IMR-90 (cell line): Measurements from ENCODE around the gene TMEM209. TPM values are rescaled to one million over a fixed set of nuclear protein-coding genes. Genes with fewer than 3 reads are reported as not detected.

ENCODE experiments used
- ATAC-seq: fragments of 200-7000 bp; cut with Tn5 transposase; 2 replicates; pipeline ENCODE4 v1.9.1; 2020; ENCODE audit warnings: low read depth, mild to moderate bottlenecking, moderate library complexity
- BruUV-seq: library from RNA; stranded (reverse); fragments of 400-500 nt; replicated peaks from 2 replicates; lab custom pipeline; 2021; lab: Mats Ljungman, UMichigan
- CTCF ChIA-PET: fragments of 300-600 bp; formaldehyde crosslinking; extraction: SDS; loops from one replicate; lab custom pipeline; 2021; ENCODE audit warnings: antibody characterized with exemption; lab: Yijun Ruan, JAX
- POLR2A ChIA-PET: fragments of 300-600 bp; sonication (Branson Sonifier 250); formaldehyde crosslinking; loops from one replicate; lab custom pipeline; 2022; ENCODE audit warnings: antibody characterized with exemption; ENCODE audit not compliant: unreplicated experiment; lab: Charles Lee
- DNase-seq: peaks from one replicate; pipeline ENCODE4 v3.0.0; 2013
- H2AFZ ChIP-seq: replicated peaks from 2 replicates; pipeline ENCODE3; 2013; ENCODE audit warnings: low read length, mild to moderate bottlenecking; ENCODE audit not compliant: poor library complexity
- H2AK5ac ChIP-seq: 2 replicates; pipeline ENCODE4 v1.6.1; 2013; ENCODE audit warnings: low read depth, low read length, inconsistent platforms
- H2AK9ac ChIP-seq: replicated peaks from 2 replicates; pipeline ENCODE3; 2013; ENCODE audit warnings: mild to moderate bottlenecking, low read depth, low read length, moderate library complexity; ENCODE audit not compliant: poor library complexity
- H2BK120ac ChIP-seq: 2 replicates; pipeline ENCODE4 v1.6.1; 2013; ENCODE audit warnings: low read depth, low read length, inconsistent platforms
- H2BK15ac ChIP-seq: 3 replicates; pipeline ENCODE4 v1.6.1; 2013; ENCODE audit warnings: low read depth, low read length, inconsistent platforms
- H2BK20ac ChIP-seq: 2 replicates; pipeline ENCODE4 v1.6.1; 2013; ENCODE audit warnings: low read depth, mild to moderate bottlenecking, inconsistent platforms, low read length, moderate library complexity
- H2BK5ac ChIP-seq: 2 replicates; pipeline ENCODE4 v1.6.1; 2013; ENCODE audit warnings: mild to moderate bottlenecking, low read depth, low read length, inconsistent platforms; ENCODE audit not compliant: poor library complexity, severe bottlenecking
- H3K14ac ChIP-seq: replicated peaks from 2 replicates; pipeline ENCODE4 v1.6.1; 2013; ENCODE audit warnings: low read depth, low read length, inconsistent platforms
- H3K18ac ChIP-seq: 2 replicates; pipeline ENCODE4 v1.6.1; 2013; ENCODE audit warnings: low read depth, low read length, control low read depth
- H3K23ac ChIP-seq: 2 replicates; pipeline ENCODE4 v1.6.1; 2013; ENCODE audit warnings: low read depth, low read length, inconsistent platforms
- H3K27ac ChIP-seq: 2 replicates; pipeline ENCODE4 v1.5.1; 2013; ENCODE audit warnings: mild to moderate bottlenecking, control low read depth, low read length; ENCODE audit not compliant: insufficient read depth
- H3K27me3 ChIP-seq: 2 replicates; pipeline ENCODE4 v1.6.1; 2013; ENCODE audit warnings: low read length; ENCODE audit not compliant: control insufficient read depth, insufficient read depth
- H3K36me3 ChIP-seq: 2 replicates; pipeline ENCODE4 v1.6.1; 2013; ENCODE audit warnings: low read length, mixed read lengths; ENCODE audit not compliant: control insufficient read depth, insufficient read depth
- H3K4ac ChIP-seq: 2 replicates; pipeline ENCODE4 v1.6.1; 2013; ENCODE audit warnings: low read depth, low read length, inconsistent platforms
- H3K4me1 ChIP-seq: 2 replicates; pipeline ENCODE4 v1.6.1; 2013; ENCODE audit warnings: low read length, mixed read lengths; ENCODE audit not compliant: control insufficient read depth, insufficient read depth
- H3K4me2 ChIP-seq: 2 replicates; pipeline ENCODE4 v1.6.1; 2013; ENCODE audit warnings: low read depth, mild to moderate bottlenecking, control low read depth, low read length, moderate library complexity
- H3K4me3 ChIP-seq: 2 replicates; pipeline ENCODE4 v1.5.1; 2013; ENCODE audit warnings: low read depth, mild to moderate bottlenecking, control low read depth, low read length, moderate library complexity; ENCODE audit not compliant: insufficient read depth
- H3K56ac ChIP-seq: 2 replicates; pipeline ENCODE4 v1.6.1; 2013; ENCODE audit warnings: low read length, inconsistent platforms; ENCODE audit not compliant: insufficient read depth; ENCODE audit errors: extremely low read depth
- H3K79me1 ChIP-seq, 2 experiments: 2 replicates each; pipeline ENCODE4 v1.6.1; 2013; ENCODE audit warnings: low read length in 2 of 2, inconsistent platforms in 1 of 2, low read depth in 1 of 2
- H3K9ac ChIP-seq: 2 replicates; pipeline ENCODE4 v1.6.1; 2013; ENCODE audit warnings: low read depth, low read length, control low read depth
- H3K9me1 ChIP-seq: 2 replicates; pipeline ENCODE4 v1.6.1; 2013; ENCODE audit warnings: low read length, inconsistent platforms; ENCODE audit not compliant: insufficient read depth
- H3K9me3 ChIP-seq: 2 replicates; pipeline ENCODE4 v1.6.1; 2013; ENCODE audit warnings: low read length; ENCODE audit not compliant: control insufficient read depth, insufficient read depth
- H4K20me1 ChIP-seq: 2 replicates; pipeline ENCODE4 v1.6.1; 2013; ENCODE audit warnings: low read length, inconsistent platforms; ENCODE audit not compliant: insufficient read depth
- H4K5ac ChIP-seq: 2 replicates; pipeline ENCODE4 v1.6.1; 2013; ENCODE audit warnings: mild to moderate bottlenecking, low read depth, low read length, control low read depth
- H4K8ac ChIP-seq, 2 experiments: 2 replicates each; pipeline ENCODE4 v1.6.1; 2013; ENCODE audit warnings: low read depth in 2 of 2, low read length in 2 of 2, control low read depth in 1 of 2, inconsistent platforms in 1 of 2
- H4K91ac ChIP-seq: 2 replicates; pipeline ENCODE4 v1.6.1; 2013; ENCODE audit warnings: low read depth, low read length, inconsistent platforms; ENCODE audit not compliant: insufficient read depth
- CEBPB ChIP-seq: IDR thresholded peaks from 2 replicates; pipeline ENCODE4 v1.6.1; 2012; ENCODE audit warnings: low read depth, low read length, improper control_type of control experiment
- POLR2A ChIP-seq: IDR thresholded peaks from 2 replicates; pipeline ENCODE4 v1.6.1; 2012; ENCODE audit warnings: mild to moderate bottlenecking, low read depth, low read length
- WGBS, 2 experiments: methylation state at CpG; one replicate each; pipeline versions ENCODE4 v1.1.5 to v1.1.7; 2013; ENCODE audit warnings: missing lambda C conversion rate in 2 of 2; ENCODE audit not compliant: insufficient read length in 1 of 2; ENCODE audit errors: extremely low coverage in 2 of 2; 5-methylcytosine and 5-hydroxymethylcytosine counted together
- dilution Hi-C: fragments of 300-500 bp; cut with HindIII; formaldehyde crosslinking; loops from one replicate; pipeline ENCODE4 v1.14.3; 2018; ENCODE audit warnings: low sequenced_read_pairs; ENCODE audit not compliant: unreplicated experiment
- in situ Hi-C: fragments of 300-500 bp; cut with MboI; formaldehyde crosslinking; loops from 3 replicates; pipeline ENCODE4 v1.14.3; 2019; ENCODE audit warnings: low sequenced_read_pairs, inconsistent platforms, mixed read lengths
- intact Hi-C: fragments of 100-400 bp; cut with micrococcal nuclease; formaldehyde crosslinking; loops from 2 replicates; pipeline ENCODE4 v1.10.0; 2022
- polyA plus RNA-seq, 3 experiments: library from polyadenylated mRNA; depleted of rRNA; stranded (reverse); fragments of >200 nt; gene quantifications; 2 replicates each; pipeline ENCODE4 v1.2.3, GENCODE V29; 2012; ENCODE audit warnings: low replicate concordance in 1 of 3
- total RNA-seq: library from RNA; depleted of rRNA; stranded (reverse); fragments of >200 nt; gene quantifications from 2 replicates; pipeline ENCODE4 v1.2.3, GENCODE V29; 2012

The TMEM209 gene
- total and polyA plus RNA-seq, 2 of the 4 experiments (the other 2 are of a cell fraction), result 8.0 to 11.3 TPM

DNA sequence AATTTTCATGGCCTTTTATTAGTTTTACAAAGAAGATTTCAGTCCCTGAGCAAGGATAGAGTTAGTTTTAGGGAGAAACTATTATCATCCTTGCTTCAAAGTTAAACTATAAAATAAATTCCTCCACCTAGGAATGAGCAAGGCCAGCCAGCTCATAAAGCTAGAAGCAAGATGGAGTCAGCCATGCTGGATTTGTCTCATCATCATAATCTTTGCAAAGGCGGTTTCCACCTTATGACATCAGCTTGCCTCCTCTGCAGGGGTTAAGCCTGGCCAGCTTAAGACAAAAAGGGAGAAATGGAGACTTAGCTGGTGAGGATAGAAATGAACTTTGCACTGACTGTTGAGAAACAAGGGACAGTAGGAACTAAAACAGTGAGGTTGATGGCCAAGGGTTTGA lies 21.1 kb upstream of the TMEM209 start:
- no peak overlapping the region for H2BK5ac ChIP-seq
- no peaks in the 10 kb centered on the region for H3K79me1 ChIP-seq
- H4K91ac ChIP-seq, result no peak overlapping the region
- no peak overlapping the region for H3K14ac ChIP-seq
- H4K8ac ChIP-seq, result no peak overlapping the region
- no peak overlapping the region for H3K4ac ChIP-seq
- CTCF ChIA-PET, result no interaction called here
- no peak overlapping the region for H2AK9ac ChIP-seq
- intact Hi-C loops (no loop called here), in situ Hi-C loops (no loop called here), dilution Hi-C loops (no loop called here)
- no peak overlapping the region for H4K5ac ChIP-seq
- H3K27me3 ChIP-seq, result no peaks in the 10 kb centered on the region; the same call in 1 of the 2 replicates
- H3K27ac ChIP-seq, result no peak overlapping the region
- no peak overlapping the region for H3K9ac ChIP-seq
- H3K36me3 ChIP-seq, result no peaks in the 10 kb centered on the region
- H3K56ac ChIP-seq, result no peak overlapping the region
- no peak overlapping the region for H3K4me3 ChIP-seq
- no peaks in the 10 kb centered on the region for H3K9me1 ChIP-seq
- ATAC-seq (no peak), DNase-seq (no peak)
- H3K4me2 ChIP-seq, result no peak overlapping the region
- no TSS peak for BruUV-seq
- H3K4me1 ChIP-seq, result no peaks in the 10 kb centered on the region; the same call in 1 of the 2 replicates
- WGBS, 2 experiments, result no CpG with 5 or more reads among the region's 1 CpG
- POLR2A ChIA-PET, result no interaction called here
- H3K23ac ChIP-seq, result no peak overlapping the region
- H4K20me1 ChIP-seq, result no peaks in the 10 kb centered on the region
- no peak overlapping the region for H2AK5ac ChIP-seq
- H3K9me3 ChIP-seq, result no peaks in the 10 kb centered on the region
- no peak overlapping the region for H2BK120ac ChIP-seq
- no peak overlapping the region for H3K18ac ChIP-seq
- H2BK15ac ChIP-seq, result no peak overlapping the region
- no peak overlapping the region for H2BK20ac ChIP-seq
- no peak overlapping the region for H2AFZ ChIP-seq
- TF ChIP-seq CEBPB, result no peak
- no peak for TF ChIP-seq POLR2A
